Cardiac muscle cell (in vitro differentiated cells and primary cell): ENCODE data around the gene CDK14. TPM values are rescaled to one million over a fixed set of nuclear protein-coding genes. Genes with fewer than 3 reads are reported as not detected.
"Not testable (repeated sequence)": the region's sequence is repeated elsewhere in the genome, so short reads cannot be mapped to it uniquely, and the experiment has no call there.

Experiments used
- DNase-seq, 2 donors: peaks; one replicate each; pipeline versions ENCODE4 v3.0.0 to v3.0.0-alpha.2; 2010 to 2017; ENCODE audit warnings: low read depth in 1 of 2, low spot score in 1 of 2
- H3K27ac ChIP-seq: fragments of 200-600 bp; sonication (generic); 2 replicates; pipeline ENCODE4 v1.5.1; 2016
- H3K27me3 ChIP-seq: fragments of 200-600 bp; sonication (generic); 2 replicates; pipeline ENCODE4 v1.6.0; 2016; ENCODE audit warnings: control low read depth
- H3K36me3 ChIP-seq: fragments of 200-600 bp; sonication (generic); 2 replicates; pipeline ENCODE4 v1.5.1; 2016; ENCODE audit warnings: control low read depth
- H3K4me1 ChIP-seq: fragments of 200-600 bp; sonication (generic); 2 replicates; pipeline ENCODE4 v1.8.1; 2017; ENCODE audit warnings: low read depth, mild to moderate bottlenecking, mixed run types
- H3K4me3 ChIP-seq: fragments of 200-600 bp; sonication (generic); 2 replicates; pipeline ENCODE4 v1.5.1; 2016; ENCODE audit warnings: mild to moderate bottlenecking
- H3K9me3 ChIP-seq: fragments of 200-600 bp; sonication (generic); 2 replicates; pipeline ENCODE4 v1.5.1; 2017; ENCODE audit warnings: low read depth, mild to moderate bottlenecking, control low read depth
- polyA plus RNA-seq: library from polyadenylated mRNA; unstranded; fragments of >200 nt; fragmentation: Nextera tagmentation; extraction: Ambion mirVana; gene quantifications from 2 replicates; pipeline ENCODE4 v1.2.1, GENCODE V29; 2016
- total RNA-seq: library from RNA; depleted of rRNA; stranded (reverse); fragments of >200 nt; gene quantifications from 2 replicates; pipeline ENCODE4 v1.2.3, GENCODE V29; 2016
- TF ChIP-seq, protein P1 (sequence below): IDR thresholded peaks from 2 replicates; pipeline ENCODE4 v1.5.1; 2012; ENCODE audit warnings: low read depth, mild to moderate bottlenecking, low read length

The CDK14 gene
- total and polyA plus RNA-seq, 2 experiments from 2014 or later, result 22.5 to 23.1 TPM

DNA sequence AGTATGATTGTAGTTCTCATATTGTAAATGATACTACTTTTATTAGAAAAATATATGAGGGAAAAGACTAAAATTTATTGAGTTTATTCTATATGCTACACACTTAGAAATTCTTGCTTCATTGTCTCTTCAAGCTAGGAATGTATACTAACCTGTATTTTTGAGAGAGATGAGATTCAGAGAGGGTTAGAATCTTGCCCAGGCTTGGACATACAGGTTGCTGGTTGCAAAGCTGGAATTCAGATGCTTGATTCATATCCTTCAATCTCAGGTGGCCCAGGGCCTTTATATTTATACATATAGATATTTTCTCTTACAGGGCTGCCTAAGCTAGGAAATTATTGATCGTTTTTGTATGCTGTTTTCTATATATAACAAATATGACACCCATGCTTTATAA, 324.2 kb downstream of the CDK14 start:
- H3K9me3 ChIP-seq, result no peaks in the 10 kb centered on the region
- peaks cover 3% of the 10 kb centered on the region for H3K36me3 ChIP-seq
- TF ChIP-seq, protein P1, sequence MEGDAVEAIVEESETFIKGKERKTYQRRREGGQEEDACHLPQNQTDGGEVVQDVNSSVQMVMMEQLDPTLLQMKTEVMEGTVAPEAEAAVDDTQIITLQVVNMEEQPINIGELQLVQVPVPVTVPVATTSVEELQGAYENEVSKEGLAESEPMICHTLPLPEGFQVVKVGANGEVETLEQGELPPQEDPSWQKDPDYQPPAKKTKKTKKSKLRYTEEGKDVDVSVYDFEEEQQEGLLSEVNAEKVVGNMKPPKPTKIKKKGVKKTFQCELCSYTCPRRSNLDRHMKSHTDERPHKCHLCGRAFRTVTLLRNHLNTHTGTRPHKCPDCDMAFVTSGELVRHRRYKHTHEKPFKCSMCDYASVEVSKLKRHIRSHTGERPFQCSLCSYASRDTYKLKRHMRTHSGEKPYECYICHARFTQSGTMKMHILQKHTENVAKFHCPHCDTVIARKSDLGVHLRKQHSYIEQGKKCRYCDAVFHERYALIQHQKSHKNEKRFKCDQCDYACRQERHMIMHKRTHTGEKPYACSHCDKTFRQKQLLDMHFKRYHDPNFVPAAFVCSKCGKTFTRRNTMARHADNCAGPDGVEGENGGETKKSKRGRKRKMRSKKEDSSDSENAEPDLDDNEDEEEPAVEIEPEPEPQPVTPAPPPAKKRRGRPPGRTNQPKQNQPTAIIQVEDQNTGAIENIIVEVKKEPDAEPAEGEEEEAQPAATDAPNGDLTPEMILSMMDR, result no peak
- H3K27ac ChIP-seq, result no peak overlapping the region
- H3K4me3 ChIP-seq, result no peak overlapping the region
- no peak for DNase-seq
- no peaks in the 10 kb centered on the region for H3K4me1 ChIP-seq
- H3K27me3 ChIP-seq, result no peaks in the 10 kb centered on the region

DNA sequence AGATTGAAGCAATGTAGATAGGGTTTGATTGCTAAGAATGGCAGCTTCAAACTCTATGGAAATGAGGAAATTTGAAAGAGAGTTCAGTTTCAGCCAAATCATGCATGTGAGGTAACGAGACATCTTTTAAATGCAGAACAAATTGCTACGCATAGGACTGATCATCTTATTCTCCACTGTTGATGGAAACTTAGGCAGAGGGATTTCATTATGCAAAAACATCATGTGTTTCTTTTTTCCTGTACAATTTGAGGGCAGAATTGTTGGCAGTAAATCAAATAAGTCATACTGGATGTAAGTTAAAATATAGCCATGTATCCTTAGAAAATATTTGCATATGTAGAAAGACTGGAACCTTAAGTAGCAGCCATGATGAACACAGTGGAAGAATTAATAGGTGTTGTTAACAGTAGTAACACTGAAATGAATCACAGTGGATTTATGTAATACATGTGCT, 327.4 kb downstream of the CDK14 start:
- Histone ChIP-seq H3K36me3 (no peaks in the 10 kb centered on the region), H3K4me3 (no peak overlapping the region), H3K4me1 (no peaks in the 10 kb centered on the region), H3K9me3 (no peaks in the 10 kb centered on the region), H3K27ac (no peak overlapping the region), H3K27me3 (no peaks in the 10 kb centered on the region)
- TF ChIP-seq, protein P1, result no peak
- DNase-seq, result no peak

DNA sequence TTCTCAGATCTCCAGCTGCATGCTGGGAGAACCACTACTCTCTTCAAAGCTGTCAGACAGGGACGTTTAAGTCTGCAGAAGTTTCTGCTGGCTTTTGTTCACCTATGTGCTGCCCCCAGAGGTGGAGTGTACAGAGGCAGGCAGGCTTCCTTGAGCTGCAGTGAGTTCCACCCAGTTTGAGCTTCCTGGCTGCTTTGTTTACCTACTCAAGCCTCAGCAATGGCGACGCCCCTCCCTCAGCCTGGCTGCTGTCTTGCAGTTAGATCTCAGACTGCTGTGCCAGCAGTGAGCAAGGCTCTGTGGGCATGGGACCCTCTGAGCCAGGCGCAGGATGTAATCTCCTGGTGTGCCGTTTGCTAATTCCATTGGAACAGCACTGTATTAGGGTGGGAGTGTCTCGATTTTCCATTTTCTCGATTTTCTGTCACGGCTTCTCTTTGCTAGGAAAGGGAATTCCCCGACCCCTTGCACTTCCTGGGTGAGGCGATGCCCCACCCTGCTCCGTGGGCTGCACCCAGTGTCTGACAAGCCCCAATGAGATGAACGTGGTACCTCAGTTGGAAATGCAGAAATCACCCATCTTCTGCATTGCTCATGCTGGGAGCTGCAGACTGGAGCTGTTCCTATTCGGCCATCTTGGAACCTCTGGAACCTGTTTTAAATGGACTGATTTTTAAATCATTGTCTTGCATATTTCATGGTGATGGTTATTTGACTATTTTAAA, 332.7 kb downstream of the CDK14 start:
- H3K9me3 ChIP-seq, H3K4me3 ChIP-seq, DNase-seq, H3K27ac ChIP-seq, H3K4me1 ChIP-seq, H3K27me3 ChIP-seq, H3K36me3 ChIP-seq: not testable (repeated sequence)

DNA sequence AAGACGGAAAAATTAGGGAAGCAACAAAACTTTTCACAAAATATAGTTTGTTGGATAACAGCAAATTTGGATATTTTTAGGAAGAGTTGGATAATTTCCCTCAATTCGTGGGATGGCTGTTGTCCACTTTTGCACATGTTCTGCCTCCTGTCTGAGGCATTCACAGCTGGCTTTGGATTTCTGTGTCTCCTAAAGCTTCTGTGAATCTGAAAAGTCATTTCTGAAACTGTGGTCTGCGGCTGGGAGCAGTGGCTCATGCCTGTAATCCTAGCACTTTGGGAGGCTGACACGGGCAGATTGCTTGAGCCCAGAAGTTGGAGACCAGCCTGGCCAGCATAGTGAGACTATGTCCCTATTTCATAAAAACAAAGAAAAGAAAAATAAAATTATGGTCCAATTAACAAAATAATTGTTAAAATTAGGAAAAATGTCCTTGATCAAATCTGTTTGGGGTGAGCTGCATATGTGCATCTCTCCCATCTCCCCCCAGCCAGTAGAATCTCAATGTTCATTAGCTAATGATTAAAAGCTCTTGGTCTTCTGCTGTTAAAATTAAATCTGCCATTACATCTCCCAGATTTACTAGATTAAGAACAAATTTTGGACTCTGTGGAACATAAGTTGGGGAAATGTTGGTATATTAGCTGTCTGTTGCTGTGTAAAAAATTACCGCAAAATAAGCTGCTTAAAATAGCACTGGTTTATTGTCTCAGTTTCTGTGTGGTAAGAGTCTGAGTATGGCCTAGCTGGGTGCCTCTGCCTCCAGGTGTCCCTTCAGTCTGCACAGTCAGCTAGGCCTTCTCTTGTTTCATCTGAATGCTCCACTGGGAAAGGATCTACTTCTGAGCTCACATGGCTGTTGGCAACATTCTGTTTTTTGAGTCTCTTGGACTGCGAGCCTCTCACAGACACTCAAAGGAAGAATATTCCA, 336.1 kb downstream of the CDK14 start:
- H3K27me3 ChIP-seq, result no peaks in the 10 kb centered on the region
- no peak overlapping the region for H3K27ac ChIP-seq
- no peaks in the 10 kb centered on the region for H3K4me1 ChIP-seq
- H3K9me3 ChIP-seq, result no peaks in the 10 kb centered on the region
- H3K36me3 ChIP-seq, result no peaks in the 10 kb centered on the region
- DNase-seq, result peak in 1 of 2 donors; percentile 17
- no peak overlapping the region for H3K4me3 ChIP-seq
- TF ChIP-seq, protein P1, result no peak

DNA sequence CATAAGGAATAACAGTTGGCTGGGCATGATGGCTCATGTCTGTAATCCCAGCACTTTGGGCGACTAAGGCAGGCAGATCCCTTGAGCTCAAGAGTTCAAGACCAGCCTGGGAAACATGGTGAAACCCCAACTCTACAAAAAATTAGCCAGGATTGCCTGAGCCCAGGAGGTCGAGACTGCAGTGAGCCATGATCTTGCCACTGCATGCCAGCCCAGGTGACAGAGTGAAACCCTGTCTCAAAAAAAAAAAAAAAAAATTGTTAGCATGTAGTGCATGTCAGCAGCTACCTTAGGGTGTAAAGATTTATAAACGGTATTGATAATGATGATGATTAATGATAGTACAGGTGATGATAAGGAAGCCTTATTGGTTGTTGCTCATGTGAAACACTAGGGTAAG, 336.9 kb downstream of the CDK14 start:
- Histone ChIP-seq H3K4me1 (no peaks in the 10 kb centered on the region), H3K27me3 (no peaks in the 10 kb centered on the region), H3K36me3 (no peaks in the 10 kb centered on the region), H3K27ac (no peak overlapping the region), H3K4me3 (no peak overlapping the region), H3K9me3 (no peaks in the 10 kb centered on the region)
- DNase-seq, result no peak
- TF ChIP-seq, protein P1, result no peak

DNA sequence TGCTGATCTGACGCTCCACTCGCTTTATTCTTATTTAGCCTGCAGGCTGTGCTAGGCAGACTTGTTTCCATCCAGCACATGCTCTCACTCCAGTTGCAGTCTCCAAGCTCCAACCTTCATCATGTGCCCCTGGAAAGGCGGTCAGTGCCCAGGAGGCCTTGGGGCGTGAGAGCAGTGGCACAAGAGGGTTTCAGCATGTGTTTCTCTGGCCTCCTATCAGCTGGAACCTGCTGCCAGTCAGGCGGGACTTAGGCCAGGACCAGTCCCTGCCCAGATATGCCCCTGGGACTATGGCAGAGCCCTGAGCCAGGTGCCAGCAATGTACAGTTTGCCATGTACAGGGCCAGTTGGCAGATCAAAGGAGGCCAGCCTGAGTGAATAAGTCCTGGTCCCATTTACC, 337.9 kb downstream of the CDK14 start:
- H3K4me1 ChIP-seq, result no peaks in the 10 kb centered on the region
- no peak for DNase-seq
- TF ChIP-seq, protein P1, result no peak
- H3K9me3 ChIP-seq, result no peaks in the 10 kb centered on the region
- H3K4me3 ChIP-seq, result no peak overlapping the region
- H3K36me3 ChIP-seq, result no peaks in the 10 kb centered on the region
- no peaks in the 10 kb centered on the region for H3K27me3 ChIP-seq
- H3K27ac ChIP-seq, result no peak overlapping the region
